SK-N-SH (cell line): ENCODE data around the gene TLX2. TPM values are rescaled to one million over a fixed set of nuclear protein-coding genes. Genes with fewer than 3 reads are reported as not detected.

ENCODE experiments used
- CHD2 ChIP-seq: fragments of 150-350 bp; IDR thresholded peaks from 2 replicates; pipeline ENCODE4 v1.6.1; 2018; ENCODE audit warnings: low read length; ENCODE audit not compliant: partially characterized antibody
- EP300 ChIP-seq, 2 experiments: IDR thresholded peaks; 2 replicates each; pipeline versions ENCODE4 v1.4.0 to v1.6.1; 2012; ENCODE audit warnings: borderline replicate concordance in 1 of 2, low read depth in 1 of 2, low read length in 1 of 2
- FOSL2 ChIP-seq: IDR thresholded peaks from 2 replicates; pipeline ENCODE4 v1.4.0; 2012; ENCODE audit warnings: low read depth, mild to moderate bottlenecking, moderate library complexity, borderline replicate concordance
- MEF2A ChIP-seq: IDR thresholded peaks from 2 replicates; pipeline ENCODE4 v1.4.0; 2012; ENCODE audit warnings: low read depth, borderline replicate concordance
- NFIC ChIP-seq: IDR thresholded peaks from 2 replicates; pipeline ENCODE4 v1.4.0; 2012; ENCODE audit warnings: borderline replicate concordance
- RAD21 ChIP-seq: IDR thresholded peaks from 2 replicates; pipeline ENCODE4 v1.6.1; 2012; ENCODE audit warnings: mild to moderate bottlenecking, low read length
- RFX5 ChIP-seq: IDR thresholded peaks from 2 replicates; pipeline ENCODE4 v1.6.1; 2012; ENCODE audit warnings: mild to moderate bottlenecking, improper control_type of control experiment, low read length
- SIN3A ChIP-seq: IDR thresholded peaks from 2 replicates; pipeline ENCODE4 v1.6.1; 2012; ENCODE audit warnings: low read depth, mild to moderate bottlenecking, low read length, moderate library complexity, borderline replicate concordance
- TAF1 ChIP-seq: IDR thresholded peaks from 2 replicates; pipeline ENCODE4 v1.6.1; 2012; ENCODE audit warnings: low read depth, mild to moderate bottlenecking, low read length, moderate library complexity, borderline replicate concordance
- TCF12 ChIP-seq: IDR thresholded peaks from 2 replicates; pipeline ENCODE4 v1.4.0; 2012
- TEAD4 ChIP-seq: IDR thresholded peaks from 2 replicates; pipeline ENCODE4 v1.4.0; 2012; ENCODE audit warnings: mild to moderate bottlenecking, borderline replicate concordance; ENCODE audit not compliant: insufficient read depth
- YY1 ChIP-seq: IDR thresholded peaks from 2 replicates; pipeline ENCODE4 v1.4.0; 2012; ENCODE audit warnings: low read depth, mild to moderate bottlenecking
- polyA plus RNA-seq, 3 experiments: library from polyadenylated mRNA; depleted of rRNA; stranded (reverse); fragments of >200 nt; gene quantifications; 2 replicates each; pipeline ENCODE4 v1.2.3, GENCODE V29; 2012
- TF ChIP-seq, protein P1 (sequence below): IDR thresholded peaks from 2 replicates; pipeline ENCODE4 v1.6.1; 2012; ENCODE audit warnings: mild to moderate bottlenecking, low read depth, low read length, moderate library complexity
- TF ChIP-seq, protein P2 (sequence below): IDR thresholded peaks from 2 replicates; pipeline ENCODE4 v1.4.0; 2012; ENCODE audit warnings: low read depth, borderline replicate concordance
- TF ChIP-seq, protein P3 (sequence below): IDR thresholded peaks from 2 replicates; pipeline ENCODE4; 2012
- TF ChIP-seq, protein P4 (sequence below): IDR thresholded peaks from 2 replicates; pipeline ENCODE4 v1.4.0; 2012; ENCODE audit warnings: low read depth
- TF ChIP-seq, protein P5 (sequence below): fragments of 150-350 bp; IDR thresholded peaks from 2 replicates; pipeline ENCODE4 v1.6.1; 2016; ENCODE audit warnings: mild to moderate bottlenecking, low read depth, low read length

TLX2 gene
- polyA plus RNA-seq, 1 of the 3 experiments (the other 2 are of a cell fraction) = 24.5 TPM

DNA sequence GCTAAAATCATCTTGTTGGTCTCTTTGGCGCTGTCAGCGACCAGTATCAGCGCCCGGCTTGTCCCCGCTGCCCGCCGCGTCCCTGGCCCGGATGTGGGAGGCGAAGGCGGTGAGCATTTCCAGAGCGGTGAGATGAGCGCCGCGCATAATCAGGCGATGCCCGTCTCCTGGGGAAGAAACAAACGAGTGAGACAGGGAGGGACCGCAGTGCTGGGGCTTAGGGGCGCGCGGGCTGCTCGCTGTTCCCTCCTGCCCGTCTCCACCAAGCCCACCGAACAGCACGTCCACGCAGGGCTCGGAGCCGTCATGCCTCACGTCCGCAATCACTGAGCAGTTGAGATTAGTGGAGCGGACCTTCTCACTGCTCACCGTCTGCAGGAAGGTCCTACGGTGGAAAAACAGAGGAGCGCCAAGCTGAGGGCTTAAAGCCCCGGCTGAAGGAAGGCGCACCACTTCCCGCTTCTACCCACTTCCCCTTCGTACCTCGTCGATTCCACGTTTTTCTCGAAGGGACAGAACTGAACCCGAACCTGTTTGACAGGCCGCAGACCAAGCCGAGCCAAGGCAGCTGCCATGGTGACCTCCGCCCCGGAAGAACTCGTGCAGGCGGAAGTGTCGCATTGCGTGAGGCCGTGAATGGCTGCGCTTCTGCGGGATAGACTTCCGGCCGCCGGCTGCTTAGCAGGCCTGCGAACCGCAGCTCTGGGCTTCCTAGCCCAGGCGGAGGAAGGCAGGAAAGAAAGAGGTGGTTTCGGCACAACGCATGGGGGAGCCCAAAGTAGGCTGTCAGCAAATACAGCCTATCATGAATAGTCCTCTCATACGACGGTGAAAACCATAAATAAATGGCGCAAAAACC lies 41.9 kb upstream of the TLX2 start, which contains the start of gene MRPL53 (continued):
- TF ChIP-seq, protein P1, sequence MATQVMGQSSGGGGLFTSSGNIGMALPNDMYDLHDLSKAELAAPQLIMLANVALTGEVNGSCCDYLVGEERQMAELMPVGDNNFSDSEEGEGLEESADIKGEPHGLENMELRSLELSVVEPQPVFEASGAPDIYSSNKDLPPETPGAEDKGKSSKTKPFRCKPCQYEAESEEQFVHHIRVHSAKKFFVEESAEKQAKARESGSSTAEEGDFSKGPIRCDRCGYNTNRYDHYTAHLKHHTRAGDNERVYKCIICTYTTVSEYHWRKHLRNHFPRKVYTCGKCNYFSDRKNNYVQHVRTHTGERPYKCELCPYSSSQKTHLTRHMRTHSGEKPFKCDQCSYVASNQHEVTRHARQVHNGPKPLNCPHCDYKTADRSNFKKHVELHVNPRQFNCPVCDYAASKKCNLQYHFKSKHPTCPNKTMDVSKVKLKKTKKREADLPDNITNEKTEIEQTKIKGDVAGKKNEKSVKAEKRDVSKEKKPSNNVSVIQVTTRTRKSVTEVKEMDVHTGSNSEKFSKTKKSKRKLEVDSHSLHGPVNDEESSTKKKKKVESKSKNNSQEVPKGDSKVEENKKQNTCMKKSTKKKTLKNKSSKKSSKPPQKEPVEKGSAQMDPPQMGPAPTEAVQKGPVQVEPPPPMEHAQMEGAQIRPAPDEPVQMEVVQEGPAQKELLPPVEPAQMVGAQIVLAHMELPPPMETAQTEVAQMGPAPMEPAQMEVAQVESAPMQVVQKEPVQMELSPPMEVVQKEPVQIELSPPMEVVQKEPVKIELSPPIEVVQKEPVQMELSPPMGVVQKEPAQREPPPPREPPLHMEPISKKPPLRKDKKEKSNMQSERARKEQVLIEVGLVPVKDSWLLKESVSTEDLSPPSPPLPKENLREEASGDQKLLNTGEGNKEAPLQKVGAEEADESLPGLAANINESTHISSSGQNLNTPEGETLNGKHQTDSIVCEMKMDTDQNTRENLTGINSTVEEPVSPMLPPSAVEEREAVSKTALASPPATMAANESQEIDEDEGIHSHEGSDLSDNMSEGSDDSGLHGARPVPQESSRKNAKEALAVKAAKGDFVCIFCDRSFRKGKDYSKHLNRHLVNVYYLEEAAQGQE = peak; percentile 62; the same call in 1 of the 2 replicates
- TF ChIP-seq, protein P2, sequence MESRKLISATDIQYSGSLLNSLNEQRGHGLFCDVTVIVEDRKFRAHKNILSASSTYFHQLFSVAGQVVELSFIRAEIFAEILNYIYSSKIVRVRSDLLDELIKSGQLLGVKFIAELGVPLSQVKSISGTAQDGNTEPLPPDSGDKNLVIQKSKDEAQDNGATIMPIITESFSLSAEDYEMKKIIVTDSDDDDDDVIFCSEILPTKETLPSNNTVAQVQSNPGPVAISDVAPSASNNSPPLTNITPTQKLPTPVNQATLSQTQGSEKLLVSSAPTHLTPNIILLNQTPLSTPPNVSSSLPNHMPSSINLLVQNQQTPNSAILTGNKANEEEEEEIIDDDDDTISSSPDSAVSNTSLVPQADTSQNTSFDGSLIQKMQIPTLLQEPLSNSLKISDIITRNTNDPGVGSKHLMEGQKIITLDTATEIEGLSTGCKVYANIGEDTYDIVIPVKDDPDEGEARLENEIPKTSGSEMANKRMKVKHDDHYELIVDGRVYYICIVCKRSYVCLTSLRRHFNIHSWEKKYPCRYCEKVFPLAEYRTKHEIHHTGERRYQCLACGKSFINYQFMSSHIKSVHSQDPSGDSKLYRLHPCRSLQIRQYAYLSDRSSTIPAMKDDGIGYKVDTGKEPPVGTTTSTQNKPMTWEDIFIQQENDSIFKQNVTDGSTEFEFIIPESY = peak; percentile 84; the same call in 1 of the 2 replicates
- TF ChIP-seq TEAD4 = no peak
- no peak for TF ChIP-seq FOSL2
- peak; percentile 98 for TF ChIP-seq SIN3A
- peak; percentile 92 for TF ChIP-seq TAF1
- no peak for TF ChIP-seq MEF2A
- TF ChIP-seq, protein P3, sequence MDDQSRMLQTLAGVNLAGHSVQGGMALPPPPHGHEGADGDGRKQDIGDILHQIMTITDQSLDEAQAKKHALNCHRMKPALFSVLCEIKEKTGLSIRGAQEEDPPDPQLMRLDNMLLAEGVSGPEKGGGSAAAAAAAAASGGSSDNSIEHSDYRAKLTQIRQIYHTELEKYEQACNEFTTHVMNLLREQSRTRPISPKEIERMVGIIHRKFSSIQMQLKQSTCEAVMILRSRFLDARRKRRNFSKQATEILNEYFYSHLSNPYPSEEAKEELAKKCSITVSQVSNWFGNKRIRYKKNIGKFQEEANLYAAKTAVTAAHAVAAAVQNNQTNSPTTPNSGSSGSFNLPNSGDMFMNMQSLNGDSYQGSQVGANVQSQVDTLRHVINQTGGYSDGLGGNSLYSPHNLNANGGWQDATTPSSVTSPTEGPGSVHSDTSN = peak; percentile 79
- TF ChIP-seq CHD2 = peak; percentile 96
- TF ChIP-seq, protein P4, sequence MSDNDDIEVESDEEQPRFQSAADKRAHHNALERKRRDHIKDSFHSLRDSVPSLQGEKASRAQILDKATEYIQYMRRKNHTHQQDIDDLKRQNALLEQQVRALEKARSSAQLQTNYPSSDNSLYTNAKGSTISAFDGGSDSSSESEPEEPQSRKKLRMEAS = peak; percentile 88
- TF ChIP-seq, protein P5, sequence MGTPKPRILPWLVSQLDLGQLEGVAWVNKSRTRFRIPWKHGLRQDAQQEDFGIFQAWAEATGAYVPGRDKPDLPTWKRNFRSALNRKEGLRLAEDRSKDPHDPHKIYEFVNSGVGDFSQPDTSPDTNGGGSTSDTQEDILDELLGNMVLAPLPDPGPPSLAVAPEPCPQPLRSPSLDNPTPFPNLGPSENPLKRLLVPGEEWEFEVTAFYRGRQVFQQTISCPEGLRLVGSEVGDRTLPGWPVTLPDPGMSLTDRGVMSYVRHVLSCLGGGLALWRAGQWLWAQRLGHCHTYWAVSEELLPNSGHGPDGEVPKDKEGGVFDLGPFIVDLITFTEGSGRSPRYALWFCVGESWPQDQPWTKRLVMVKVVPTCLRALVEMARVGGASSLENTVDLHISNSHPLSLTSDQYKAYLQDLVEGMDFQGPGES = no peak
- no peak for TF ChIP-seq RAD21
- TF ChIP-seq EP300 (IDR thresholded peaks at IDR 0.05; ENCODE audit: borderline replicate concordance in 1 of 2, low read depth in 1 of 2, low read length in 1 of 2) = no peak
- TF ChIP-seq NFIC = 0 out of 2 replicates have a peak, but pooled peaks have one; percentile 10
- TF ChIP-seq YY1 = peak; percentile 92
- TF ChIP-seq TCF12 = no peak; the same call in 1 of the 2 replicates
- TF ChIP-seq RFX5 = no peak
- TF ChIP-seq, all 33 proteins: peak for 15
